Aorta (tissue), 5 donors: ENCODE measurements around the gene SLC30A3. TPM values are rescaled to one million over a fixed set of nuclear protein-coding genes. Genes with fewer than 3 reads are reported as not detected.

Experiments
- ATAC-seq: fragments of 200-7000 bp; cut with Tn5 transposase; one replicate; pipeline ENCODE4 v1.9.1; 2022; ENCODE audit warnings: moderate library complexity; ENCODE audit not compliant: low FRiP score
- DNase-seq, 2 donors: peaks; one replicate each; pipeline ENCODE4 v3.0.0-alpha.2; 2020
- H3K27ac ChIP-seq, 2 donors: one replicate each; pipeline ENCODE4 v1.5.1; 2013; ENCODE audit warnings: low read length in 2 of 2, mild to moderate bottlenecking in 2 of 2, moderate library complexity in 2 of 2, control low read depth in 1 of 2, inconsistent platforms in 1 of 2, low read depth in 1 of 2
- H3K27me3 ChIP-seq, 2 donors: one replicate each; pipeline ENCODE4 v1.6.1; 2013; ENCODE audit warnings: control low read depth in 1 of 2, low read length in 1 of 2, mild to moderate bottlenecking in 1 of 2, moderate library complexity in 1 of 2; ENCODE audit not compliant: insufficient read depth in 2 of 2, control insufficient read depth in 1 of 2
- H3K36me3 ChIP-seq, 2 donors: one replicate each; pipeline ENCODE4 v1.6.1; 2013; ENCODE audit warnings: control low read depth in 1 of 2, low read length in 1 of 2, mild to moderate bottlenecking in 1 of 2; ENCODE audit not compliant: insufficient read depth in 2 of 2, control insufficient read depth in 1 of 2
- H3K4me1 ChIP-seq, 2 donors: one replicate each; pipeline ENCODE4 v1.6.1; 2013; ENCODE audit warnings: low read length in 2 of 2, control low read depth in 1 of 2, mild to moderate bottlenecking in 1 of 2, moderate library complexity in 1 of 2; ENCODE audit not compliant: insufficient read depth in 2 of 2, control insufficient read depth in 1 of 2
- H3K4me3 ChIP-seq, 2 donors: one replicate each; pipeline ENCODE4 v1.5.1; 2013; ENCODE audit warnings: low read length in 2 of 2, control low read depth in 1 of 2, mild to moderate bottlenecking in 1 of 2
- H3K9me3 ChIP-seq: one replicate; pipeline ENCODE4 v1.6.1; 2013; ENCODE audit warnings: mild to moderate bottlenecking, low read length; ENCODE audit not compliant: control insufficient read depth
- WGBS, 2 donors: extraction: QIAGEN DNeasy Blood & Tissue Kit; methylation state at CpG; one replicate each; pipeline ENCODE4 v1.1.7; 2013; 5-methylcytosine and 5-hydroxymethylcytosine counted together
- intact Hi-C, 2 donors: fragments of 100-400 bp; cut with DNase I; formaldehyde crosslinking; loops; one replicate each; pipeline versions ENCODE4 v1.14.2 to v1.15.0; 2022
- polyA plus RNA-seq, 2 donors: library from polyadenylated mRNA; stranded (reverse); fragments of 200-250 nt; gene quantifications; one replicate each; pipeline ENCODE4 v1.2.3, GENCODE V29; 2013
- total RNA-seq, 2 donors: library from RNA; stranded (reverse); fragmentation: NEBNext Ultra II Directional; extraction: Animal tissue kit (Norgen Biotek cat#: 25700); gene quantifications; one replicate each; pipeline ENCODE4 v1.2.1, GENCODE V29; 2021
- donor health status: healthy with polysubstance abuse.
- donor health status: Bipolar disorder and iron deficiency.
- donor health status: DM: no; HTN: no; CAD: no.
- donor health status: DM: no; HTN: no; CAD: no.
- donor health status: DM: yes; HTN: yes; CAD: no.

SLC30A3 gene
- total and polyA plus RNA-seq, 4 donors: 0.78 to 20.2 (median 2.9) TPM

DNA sequence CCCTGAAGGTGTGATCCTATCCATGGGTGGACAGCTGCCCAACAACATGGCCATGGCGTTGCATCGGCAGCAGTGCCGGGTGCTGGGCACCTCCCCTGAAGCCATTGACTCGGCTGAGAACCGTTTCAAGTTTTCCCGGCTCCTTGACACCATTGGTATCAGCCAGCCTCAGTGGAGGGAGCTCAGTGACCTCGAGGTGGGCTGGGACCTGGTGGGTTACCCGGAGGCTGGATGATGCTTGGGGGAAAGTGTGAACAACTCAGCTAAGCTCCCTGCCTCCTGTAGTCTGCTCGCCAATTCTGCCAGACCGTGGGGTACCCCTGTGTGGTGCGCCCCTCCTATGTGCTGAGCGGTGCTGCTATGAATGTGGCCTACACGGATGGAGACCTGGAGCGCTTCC lies 29.5 kb downstream of the SLC30A3 start:
- ATAC-seq (no peak), DNase-seq (peak in 1 of 2 donors; percentile 65)
- H3K27ac ChIP-seq: no peak overlapping the region
- intact Hi-C loops: no loop called here
- H3K9me3 ChIP-seq: no peaks in the 10 kb centered on the region
- peaks cover 3 to 22% of the 10 kb centered on the region in 2 donors for H3K36me3 ChIP-seq
- H3K4me1 ChIP-seq: no peaks in the 10 kb centered on the region
- no peaks in the 10 kb centered on the region for H3K27me3 ChIP-seq
- H3K4me3 ChIP-seq: no peak overlapping the region
- 93 to 95% methylated on average over 14 of the region's 14 CpGs for WGBS, 2 donors

DNA sequence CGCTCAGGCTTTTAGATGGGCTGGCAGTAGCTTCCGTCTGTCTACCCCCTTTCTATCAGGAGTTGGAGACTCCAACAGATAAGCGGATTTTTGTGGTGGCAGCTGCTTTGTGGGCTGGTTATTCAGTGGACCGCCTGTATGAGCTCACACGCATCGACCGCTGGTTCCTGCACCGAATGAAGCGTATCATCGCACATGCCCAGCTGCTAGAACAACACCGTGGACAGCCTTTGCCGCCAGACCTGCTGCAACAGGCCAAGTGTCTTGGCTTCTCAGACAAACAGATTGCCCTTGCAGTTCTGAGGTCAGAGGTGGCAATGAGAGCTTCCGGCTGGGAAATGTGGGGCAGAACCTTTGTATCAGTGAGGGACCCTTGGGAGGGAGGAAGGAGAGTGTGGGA lies 30.9 kb downstream of the SLC30A3 start:
- DNase-seq (peak in 1 of 2 donors; percentile 44), ATAC-seq (no peak)
- no peaks in the 10 kb centered on the region for H3K4me1 ChIP-seq
- 93 to 95% methylated on average over 13 of the region's 13 CpGs for WGBS, 2 donors
- no peak overlapping the region for H3K4me3 ChIP-seq
- no peak overlapping the region for H3K27ac ChIP-seq
- H3K36me3 ChIP-seq: peaks cover 3 to 19% of the 10 kb centered on the region in 2 donors
- intact Hi-C loops: no loop called here
- H3K9me3 ChIP-seq: no peaks in the 10 kb centered on the region
- H3K27me3 ChIP-seq: no peaks in the 10 kb centered on the region

DNA sequence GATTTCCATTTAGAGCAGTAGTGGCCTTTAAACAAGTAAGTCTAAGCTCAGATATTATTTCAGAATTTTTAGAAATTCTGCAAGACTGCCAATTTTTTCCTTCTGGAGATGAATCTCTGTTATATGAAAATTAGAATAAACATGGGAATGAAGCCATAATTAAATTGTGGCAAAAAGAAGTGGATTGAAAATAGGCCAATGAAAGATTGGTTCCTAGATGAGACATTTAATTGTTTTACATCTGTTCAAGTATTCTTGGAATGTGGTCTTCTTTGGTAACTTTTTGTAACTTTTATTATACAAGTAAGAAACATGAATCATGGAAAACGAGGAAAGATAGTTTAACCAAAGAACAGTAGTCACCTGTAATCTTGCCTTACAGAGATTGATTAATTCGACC lies 35.3 kb downstream of the SLC30A3 start:
- 81 to 83% methylated on average over 2 of the region's 2 CpGs for WGBS, 2 donors
- DNase-seq (no peak), ATAC-seq (no peak)
- Histone ChIP-seq H3K36me3 (peaks cover 3 to 15% of the 10 kb centered on the region in 2 donors), H3K9me3 (no peaks in the 10 kb centered on the region), H3K27ac (no peak overlapping the region), H3K4me1 (no peaks in the 10 kb centered on the region), H3K4me3 (no peak overlapping the region), H3K27me3 (no peaks in the 10 kb centered on the region)
- intact Hi-C loops: no loop called here

DNA sequence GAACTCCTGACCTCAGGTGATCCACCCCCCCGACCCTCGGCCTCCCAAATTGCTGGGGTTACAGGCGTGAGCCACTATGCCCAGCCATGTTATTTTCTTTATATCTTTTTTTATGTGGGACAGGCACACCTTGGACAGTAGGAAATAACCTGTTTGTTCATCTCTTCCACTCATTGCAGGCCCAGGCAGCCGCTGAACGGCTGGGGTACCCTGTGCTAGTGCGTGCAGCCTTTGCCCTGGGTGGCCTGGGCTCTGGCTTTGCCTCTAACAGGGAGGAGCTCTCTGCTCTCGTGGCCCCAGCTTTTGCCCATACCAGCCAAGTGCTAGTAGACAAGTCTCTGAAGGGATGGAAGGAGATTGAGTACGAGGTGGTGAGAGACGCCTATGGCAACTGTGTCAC lies 37.3 kb downstream of the SLC30A3 start:
- 89 to 91% methylated on average over 9 of the region's 9 CpGs for WGBS, 2 donors
- DNase-seq (peak in 1 of 2 donors; percentile 61), ATAC-seq (no peak)
- H3K9me3 ChIP-seq: no peaks in the 10 kb centered on the region
- H3K4me1 ChIP-seq: no peaks in the 10 kb centered on the region
- intact Hi-C loops: no loop called here
- H3K27me3 ChIP-seq: no peaks in the 10 kb centered on the region
- no peak overlapping the region for H3K27ac ChIP-seq
- H3K36me3 ChIP-seq: peaks cover 3 to 7% of the 10 kb centered on the region in 2 donors
- H3K4me3 ChIP-seq: no peak overlapping the region

DNA sequence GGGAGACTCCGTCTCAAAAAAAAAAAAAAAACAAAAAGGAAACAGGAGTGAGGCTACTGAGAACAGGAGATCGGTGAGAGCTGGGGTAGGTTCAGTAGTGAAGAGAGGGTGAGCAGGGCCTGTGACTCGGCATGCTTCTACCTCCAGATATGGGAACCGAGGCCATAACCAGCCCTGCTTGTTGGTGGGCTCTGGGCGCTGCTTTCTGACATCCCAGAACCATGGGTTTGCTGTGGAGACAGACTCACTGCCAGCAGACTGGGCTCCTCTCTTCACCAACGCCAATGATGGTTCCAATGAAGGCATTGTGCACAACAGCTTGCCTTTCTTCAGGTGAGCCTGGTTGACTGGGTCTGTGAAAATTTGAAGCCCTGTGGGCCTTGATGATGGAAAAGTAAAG lies 39.4 kb downstream of the SLC30A3 start:
- peak in 1 of 2 donors; percentile 22 for DNase-seq
- ATAC-seq: no peak
- Histone ChIP-seq H3K9me3 (no peaks in the 10 kb centered on the region), H3K4me3 (no peak overlapping the region), H3K27ac (no peak overlapping the region), H3K27me3 (no peaks in the 10 kb centered on the region), H3K4me1 (no peaks in the 10 kb centered on the region), H3K36me3 (peaks cover 3 to 7% of the 10 kb centered on the region in 2 donors)
- intact Hi-C loops: no loop called here
- WGBS, 2 donors: 96% methylated on average over 6 of the region's 6 CpGs

DNA sequence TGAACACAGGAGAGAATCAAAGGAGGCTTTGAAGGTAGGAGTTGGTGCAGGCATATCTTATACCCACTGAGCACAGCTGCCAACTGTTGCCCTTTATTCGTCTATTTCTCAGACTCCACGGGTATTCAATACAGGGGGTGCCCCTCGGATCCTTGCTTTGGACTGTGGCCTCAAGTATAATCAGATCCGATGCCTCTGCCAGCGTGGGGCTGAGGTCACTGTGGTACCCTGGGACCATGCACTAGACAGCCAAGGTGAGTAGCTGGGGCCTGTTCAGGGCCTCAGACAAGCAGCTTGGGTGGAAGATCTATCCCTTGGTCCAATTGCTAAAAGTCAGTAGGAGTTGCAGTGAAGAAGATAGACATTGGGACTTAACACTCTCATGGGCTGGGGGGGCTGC lies 40.4 kb downstream of the SLC30A3 start:
- no peaks in the 10 kb centered on the region for H3K4me1 ChIP-seq
- DNase-seq (peak in 1 of 2 donors; percentile 15), ATAC-seq (no peak)
- H3K9me3 ChIP-seq: no peaks in the 10 kb centered on the region
- H3K27ac ChIP-seq: no peak overlapping the region
- peaks cover 3 to 7% of the 10 kb centered on the region in 2 donors for H3K36me3 ChIP-seq
- intact Hi-C loops: no loop called here
- 95 to 97% methylated on average over 5 of the region's 5 CpGs for WGBS, 2 donors
- H3K4me3 ChIP-seq: no peak overlapping the region
- no peaks in the 10 kb centered on the region for H3K27me3 ChIP-seq

DNA sequence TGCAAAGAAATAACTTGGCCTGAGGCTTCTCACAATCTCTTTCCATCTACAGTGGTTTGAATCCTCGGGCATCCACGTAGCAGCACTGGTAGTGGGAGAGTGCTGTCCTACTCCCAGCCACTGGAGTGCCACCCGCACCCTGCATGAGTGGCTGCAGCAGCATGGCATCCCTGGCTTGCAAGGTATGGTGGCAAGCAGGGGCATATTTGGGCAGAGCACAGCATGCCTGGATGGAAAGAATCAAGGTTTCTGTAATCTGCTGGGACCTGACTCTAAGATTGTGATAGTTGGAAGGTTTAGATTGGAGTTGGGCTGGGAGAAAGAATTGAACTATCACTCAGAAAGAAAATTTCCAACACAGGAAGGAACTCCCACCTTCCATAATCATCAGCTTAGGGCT lies 41.7 kb downstream of the SLC30A3 start:
- ATAC-seq: no peak
- Histone ChIP-seq H3K9me3 (no peaks in the 10 kb centered on the region), H3K27me3 (no peaks in the 10 kb centered on the region), H3K36me3 (peaks cover 3 to 5% of the 10 kb centered on the region in 2 donors), H3K4me1 (no peaks in the 10 kb centered on the region), H3K4me3 (no peak overlapping the region), H3K27ac (no peak overlapping the region)
- peak in 1 of 2 donors; percentile 22 for DNase-seq
- intact Hi-C loops: no loop called here
- 86 to 87% methylated on average over 3 of the region's 3 CpGs for WGBS, 2 donors

DNA sequence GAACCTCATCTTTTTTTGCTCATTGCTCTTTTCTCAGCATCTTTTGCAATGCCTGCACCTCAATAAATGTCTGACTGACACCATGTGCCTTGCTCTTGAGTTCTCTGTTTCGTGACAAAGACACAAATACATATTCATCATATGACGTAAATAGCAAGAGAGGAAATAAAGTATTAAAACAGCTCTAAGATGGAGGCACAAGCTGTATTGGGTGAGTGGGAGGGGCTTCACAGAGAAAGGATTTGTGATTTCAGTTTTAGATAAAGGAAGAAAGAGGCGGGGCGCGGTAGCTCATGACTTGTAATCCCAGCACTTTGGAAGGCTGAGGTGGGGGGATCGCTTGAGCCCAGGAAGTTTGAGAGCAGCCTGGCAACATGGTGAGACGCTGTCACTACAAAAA lies 42.8 kb downstream of the SLC30A3 start:
- 97 to 98% methylated on average over 7 of the region's 7 CpGs for WGBS, 2 donors
- Histone ChIP-seq H3K4me3 (no peak overlapping the region), H3K4me1 (no peaks in the 10 kb centered on the region), H3K9me3 (no peaks in the 10 kb centered on the region), H3K36me3 (peaks cover 2 to 3% of the 10 kb centered on the region in 2 donors), H3K27me3 (no peaks in the 10 kb centered on the region), H3K27ac (no peak overlapping the region)
- peak in 1 of 2 donors; percentile 34 for DNase-seq
- intact Hi-C loops: no loop called here
- ATAC-seq: no peak

DNA sequence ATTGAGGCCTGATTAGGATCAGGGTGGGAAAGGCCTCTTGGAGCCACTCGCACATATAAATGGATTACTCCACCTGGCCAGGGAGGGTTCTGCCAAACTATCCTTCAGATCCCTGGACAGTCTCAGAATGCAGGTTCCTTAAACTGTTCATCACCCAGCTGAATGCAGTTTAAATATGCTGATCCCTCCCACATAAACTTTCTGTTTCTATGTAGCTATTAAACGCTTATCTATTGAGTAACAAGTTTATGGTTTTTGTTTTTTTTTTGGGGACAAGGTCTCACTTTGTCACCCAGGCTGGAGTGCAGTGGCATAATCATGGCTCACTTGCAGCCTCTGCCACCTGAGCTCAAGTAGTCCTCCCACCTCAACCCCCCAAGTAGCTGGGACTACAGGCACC lies 43.8 kb downstream of the SLC30A3 start:
- DNase-seq (no peak), ATAC-seq (no peak)
- 86 to 87% methylated on average over 2 of the region's 2 CpGs for WGBS, 2 donors
- Histone ChIP-seq H3K36me3 (peaks cover 0 to 2% of the 10 kb centered on the region in 2 donors), H3K4me3 (no peak overlapping the region), H3K27me3 (no peaks in the 10 kb centered on the region), H3K4me1 (no peaks in the 10 kb centered on the region), H3K27ac (no peak overlapping the region), H3K9me3 (no peaks in the 10 kb centered on the region)
- intact Hi-C loops: no loop called here
